ENCODE data around the gene CTDSPL. TPM values are rescaled to one million over a fixed set of nuclear protein-coding genes. Genes with fewer than 3 reads are reported as not detected.

CTDSPL gene
- total and polyA plus RNA-seq, 10 of the 15 experiments (the other 5 are each of a cell fraction or from before 2014, with no cell fraction given), result 0.05 to 0.51 (median 0.18) TPM; not detected in 6

GRCh38 chr3:38008191-38008701 lies 146.6 kb downstream of the CTDSPL start:
- SMC1A ChIA-PET (ENCODE audit: uncharacterized antibody, unreplicated experiment), result no interaction called here
- FAIRE-seq, result no peak
- TF ChIP-seq CBX5 (IDR thresholded peaks at IDR 0.05; ENCODE audit: low read depth) (no peak), ZNF207 (IDR thresholded peaks at IDR 0.05; ENCODE audit: borderline replicate concordance) (no peak), TARDBP (IDR thresholded peaks at IDR 0.05; ENCODE audit: borderline replicate concordance) (no peak), JUNB (IDR thresholded peaks at IDR 0.05) (no peak), SMARCA5 (IDR thresholded peaks at IDR 0.05) (no peak), ZBTB33 (IDR thresholded peaks at IDR 0.05) (no peak), MAX (IDR thresholded peaks at IDR 0.05; ENCODE audit: low read depth, low read length) (no peak), GATAD2B (conservative IDR thresholded peaks at IDR 0.05; ENCODE audit: low read depth) (no peak), NR2C2 (IDR thresholded peaks at IDR 0.05; ENCODE audit: borderline replicate concordance, control insufficient read depth, insufficient read length, low read depth) (no peak), ZBTB11 (CRISPR knock-in tag; IDR thresholded peaks at IDR 0.05) (no peak), CREM (IDR thresholded peaks at IDR 0.05; ENCODE audit: low read depth) (no peak), FOXM1 (IDR thresholded peaks at IDR 0.05; ENCODE audit: low read depth, low read length) (no peak), REST (IDR thresholded peaks at IDR 0.05; ENCODE audit: low read depth, low read length) (no peak), HSF1 (IDR thresholded peaks at IDR 0.05; ENCODE audit: low read depth, low read length) (no peak)

More at GRCh38 chr3:38008191-38008701, 146.6 kb downstream of the CTDSPL start:
- CTCF ChIA-PET, result no interaction called here
- Histone ChIP-seq H3K9ac (ENCODE audit: control insufficient read depth, insufficient read depth, low read length) (no peak overlapping the region), H3K4me2 (ENCODE audit: control insufficient read depth, insufficient read depth) (no peak overlapping the region), H4K20me1 (ENCODE audit: control insufficient read depth, insufficient read depth) (no peaks in the 10 kb centered on the region), H3K36me3 (ENCODE audit: control insufficient read depth in 2 of 2, insufficient read depth in 2 of 2, low read length in 1 of 2) (no peaks in the 10 kb centered on the region; a peak in 2 of 4 replicates), H3K4me1 (ENCODE audit: control insufficient read depth, insufficient read depth, low read length) (no peaks in the 10 kb centered on the region; the same call in 1 of the 2 replicates), H2AFZ (ENCODE audit: control insufficient read depth, low read depth, low read length) (no peak overlapping the region), H3K27ac (ENCODE audit: control insufficient read depth, insufficient read depth) (no peak overlapping the region), H3K4me3 (no peak overlapping the region), H3K27me3 (replicated peaks in 1 of 2; ENCODE audit: control insufficient read depth in 2 of 2, insufficient read depth in 2 of 2, low read length in 1 of 2) (no peaks in the 10 kb centered on the region), H3K79me2 (ENCODE audit: control insufficient read depth, insufficient read depth, low read length) (no peaks in the 10 kb centered on the region), H3K9me3 (replicated peaks; ENCODE audit: control insufficient read depth, insufficient read depth, low read length) (no peaks in the 10 kb centered on the region)
- DNase-seq (ENCODE audit: low read depth, low spot score) (no peak), ATAC-seq (no peak)
- intact Hi-C loops (cut with micrococcal nuclease; ENCODE audit: unreplicated experiment) (no loop called here), in situ Hi-C loops (cut with MboI) (no loop called here)
- 90% methylated on average over 18 of the region's 19 CpGs for WGBS (ENCODE audit: insufficient coverage, insufficient replicate concordance, low lambda C conversion rate, missing lambda C conversion rate)
- POLR2A ChIA-PET, result no interaction called here
- BruUV-seq (replicated peaks), result no TSS peak
- RAD21 ChIA-PET (ENCODE audit: unreplicated experiment), result no interaction called here

Data from GM12878 (cell line).